ENCODE data around the gene TOR1B.

DNA sequence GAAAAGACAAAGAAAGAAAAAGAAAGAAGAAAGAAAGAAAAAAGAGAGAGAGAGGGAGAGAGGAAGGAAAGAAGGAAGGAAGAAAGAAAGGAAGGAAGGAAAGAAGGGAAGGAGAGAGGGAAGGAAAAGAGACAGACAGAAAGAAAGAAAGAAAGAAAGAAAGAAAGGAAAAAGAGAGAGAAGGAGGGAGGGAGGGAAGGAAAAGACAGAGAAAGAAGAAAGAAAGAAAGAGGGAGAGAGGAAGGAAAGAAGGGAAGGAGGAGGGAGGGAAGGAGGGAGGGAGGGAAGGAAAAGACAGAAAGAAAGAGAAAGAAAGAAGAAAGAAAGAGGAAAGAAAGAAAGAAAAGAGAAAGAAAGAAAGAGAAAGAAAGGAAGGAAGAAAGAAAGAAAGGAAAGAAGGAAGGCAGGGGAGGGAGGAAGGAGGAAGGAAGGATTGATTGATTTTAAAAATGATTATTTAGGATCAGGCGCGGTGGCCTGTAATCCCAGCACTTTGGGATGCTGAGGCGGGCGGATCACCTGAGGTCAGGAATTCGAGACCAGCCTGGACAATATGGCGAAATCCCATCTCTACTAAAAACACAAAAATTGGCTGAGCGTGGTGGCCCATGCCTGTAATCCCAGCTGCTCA lies 23.3 kb upstream of the TOR1B start:
- TF ChIP-seq, protein P1, sequence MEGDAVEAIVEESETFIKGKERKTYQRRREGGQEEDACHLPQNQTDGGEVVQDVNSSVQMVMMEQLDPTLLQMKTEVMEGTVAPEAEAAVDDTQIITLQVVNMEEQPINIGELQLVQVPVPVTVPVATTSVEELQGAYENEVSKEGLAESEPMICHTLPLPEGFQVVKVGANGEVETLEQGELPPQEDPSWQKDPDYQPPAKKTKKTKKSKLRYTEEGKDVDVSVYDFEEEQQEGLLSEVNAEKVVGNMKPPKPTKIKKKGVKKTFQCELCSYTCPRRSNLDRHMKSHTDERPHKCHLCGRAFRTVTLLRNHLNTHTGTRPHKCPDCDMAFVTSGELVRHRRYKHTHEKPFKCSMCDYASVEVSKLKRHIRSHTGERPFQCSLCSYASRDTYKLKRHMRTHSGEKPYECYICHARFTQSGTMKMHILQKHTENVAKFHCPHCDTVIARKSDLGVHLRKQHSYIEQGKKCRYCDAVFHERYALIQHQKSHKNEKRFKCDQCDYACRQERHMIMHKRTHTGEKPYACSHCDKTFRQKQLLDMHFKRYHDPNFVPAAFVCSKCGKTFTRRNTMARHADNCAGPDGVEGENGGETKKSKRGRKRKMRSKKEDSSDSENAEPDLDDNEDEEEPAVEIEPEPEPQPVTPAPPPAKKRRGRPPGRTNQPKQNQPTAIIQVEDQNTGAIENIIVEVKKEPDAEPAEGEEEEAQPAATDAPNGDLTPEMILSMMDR (IDR thresholded peaks at IDR 0.05; ENCODE audit: insufficient read depth, low read length, poor library complexity, severe bottlenecking), result no peak
- TF ChIP-seq EZH2phosphoT487 (conservative IDR thresholded peaks at IDR 0.05; ENCODE audit: low read length), result no peak
